ENCODE results near the gene C13orf42.

The C13orf42 gene

GRCh38 chr13:51065372-51066090, 45.5 kb downstream of the C13orf42 start:
- DNase-seq (ENCODE audit: low spot score): no peak

GRCh38 chr13:51064753-51065152, 46.3 kb downstream of the C13orf42 start:
- no peak for DNase-seq (ENCODE audit: low spot score)

- DNase-seq (ENCODE audit: low spot score): no peak
Observed at GRCh38 chr13:51063909-51064308, 47.2 kb downstream of the C13orf42 start.

- no peak for DNase-seq (ENCODE audit: low spot score)
Observed at GRCh38 chr13:51058461-51059167, 52.5 kb downstream of the C13orf42 start.

- no peak for DNase-seq (ENCODE audit: low spot score)
Observed at GRCh38 chr13:51057906-51058305, 53.2 kb downstream of the C13orf42 start.

GRCh38 chr13:51057001-51057400, 54.1 kb downstream of the C13orf42 start:
- DNase-seq (ENCODE audit: low spot score): no peak

- no peak for DNase-seq (ENCODE audit: low spot score)
Observed at GRCh38 chr13:51052581-51052980, 58.5 kb downstream of the C13orf42 start.

- no peak for DNase-seq (ENCODE audit: low spot score)
Observed at GRCh38 chr13:51050021-51050830, 60.8 kb downstream of the C13orf42 start.

- no peak for DNase-seq (ENCODE audit: low spot score)
Observed at GRCh38 chr13:51048616-51049015, 62.5 kb downstream of the C13orf42 start.

- DNase-seq (ENCODE audit: low spot score): no peak
Observed at GRCh38 chr13:51048166-51048461, 63.0 kb downstream of the C13orf42 start.

- DNase-seq (ENCODE audit: low spot score): no peak
Observed at GRCh38 chr13:51047434-51048165, 63.5 kb downstream of the C13orf42 start.

GRCh38 chr13:51045451-51045850, 65.6 kb downstream of the C13orf42 start:
- no peak for DNase-seq (ENCODE audit: low spot score)

- no peak for DNase-seq (ENCODE audit: low spot score)
Observed at GRCh38 chr13:51044023-51044665, 66.9 kb downstream of the C13orf42 start.

- DNase-seq (ENCODE audit: low spot score): no peak
Observed at GRCh38 chr13:51043310-51043709, 67.8 kb downstream of the C13orf42 start.

GRCh38 chr13:51041710-51042109, 69.4 kb downstream of the C13orf42 start:
- DNase-seq (ENCODE audit: low spot score): no peak

- DNase-seq (ENCODE audit: low spot score): no peak
Observed at GRCh38 chr13:51041126-51041525, 69.9 kb downstream of the C13orf42 start.

- DNase-seq (ENCODE audit: low spot score): no peak
Observed at GRCh38 chr13:51040431-51040830, 70.6 kb downstream of the C13orf42 start.

GRCh38 chr13:51036418-51036817, 74.7 kb downstream of the C13orf42 start:
- no peak for DNase-seq (ENCODE audit: low spot score)

- DNase-seq (ENCODE audit: low spot score): no peak
Observed at GRCh38 chr13:51035978-51036377, 75.1 kb downstream of the C13orf42 start.

GRCh38 chr13:51035469-51035868, 75.6 kb downstream of the C13orf42 start:
- no peak for DNase-seq (ENCODE audit: low spot score)

GRCh38 chr13:51034906-51035305, 76.2 kb downstream of the C13orf42 start:
- DNase-seq (ENCODE audit: low spot score): no peak

Data from HuH-7.5 (cell line).